ENCODE data around the gene WFDC1.

Gene WFDC1, protein sequence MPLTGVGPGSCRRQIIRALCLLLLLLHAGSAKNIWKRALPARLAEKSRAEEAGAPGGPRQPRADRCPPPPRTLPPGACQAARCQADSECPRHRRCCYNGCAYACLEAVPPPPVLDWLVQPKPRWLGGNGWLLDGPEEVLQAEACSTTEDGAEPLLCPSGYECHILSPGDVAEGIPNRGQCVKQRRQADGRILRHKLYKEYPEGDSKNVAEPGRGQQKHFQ

DNA sequence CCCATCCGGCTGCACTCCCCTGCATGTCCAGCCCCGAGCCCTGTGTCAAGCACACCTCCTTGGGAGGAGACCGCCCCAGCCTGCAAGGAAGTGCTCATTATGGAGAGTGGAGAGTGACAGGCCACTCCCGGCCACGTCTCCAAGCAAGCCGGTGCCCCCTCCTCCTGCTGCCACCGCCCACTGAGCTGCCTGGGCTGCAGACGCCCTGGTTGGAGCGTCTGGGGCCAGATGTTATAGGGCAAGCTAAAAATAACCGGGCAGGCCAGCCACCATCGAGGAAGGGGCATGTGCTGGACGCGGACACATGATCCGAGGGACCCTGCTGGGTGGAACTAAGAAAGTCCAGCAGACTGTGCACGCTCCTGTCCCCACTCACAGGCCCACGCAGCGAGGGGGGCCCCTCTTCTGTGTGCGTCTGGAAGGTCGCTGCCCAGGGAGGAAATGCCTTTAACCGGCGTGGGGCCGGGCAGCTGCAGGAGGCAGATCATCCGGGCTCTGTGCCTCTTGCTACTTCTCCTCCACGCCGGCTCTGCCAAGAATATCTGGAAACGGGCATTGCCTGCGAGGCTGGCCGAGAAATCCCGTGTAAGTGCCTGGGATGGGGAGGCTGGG, at the start of gene WFDC1:
TSS of gene WFDC1 (plus strand) at position 348 of the 612 bp plus-strand sequence. CDS start at position 442, 94 bp downstream.
- DNase-seq (ENCODE audit: low spot score): no peak

- DNase-seq (ENCODE audit: low spot score): no peak
These were observed 48.6 kb upstream of the WFDC1 start for GRCh38 chr16:84245956-84246678.

DNA sequence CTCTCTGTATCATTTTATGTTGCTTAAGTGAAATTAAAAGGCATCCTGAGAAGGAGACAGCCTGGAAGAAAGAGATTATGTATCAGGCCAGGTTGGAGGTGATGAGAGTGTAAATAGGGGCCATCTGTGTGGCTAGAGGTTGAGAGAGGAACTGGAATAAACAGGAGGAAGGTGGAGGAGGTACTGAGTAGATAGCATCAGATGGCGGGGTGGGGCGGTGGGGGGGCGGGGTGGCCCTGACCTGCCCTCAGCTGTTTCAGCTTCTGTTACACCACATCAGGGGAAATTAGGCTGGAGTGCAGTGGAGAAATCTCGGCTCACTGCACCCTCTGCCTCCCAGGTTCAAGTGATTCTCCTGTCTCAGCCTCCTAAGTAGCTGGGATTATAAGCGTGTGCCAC, 48.0 kb upstream of the WFDC1 start:
- DNase-seq (ENCODE audit: low spot score): no peak

GRCh38 chr16:84247331-84247730, 47.3 kb upstream of the WFDC1 start:
- DNase-seq (ENCODE audit: low spot score): no peak

- no peak for DNase-seq (ENCODE audit: low spot score)
These were observed 46.8 kb upstream of the WFDC1 start for GRCh38 chr16:84247844-84248243.

DNA sequence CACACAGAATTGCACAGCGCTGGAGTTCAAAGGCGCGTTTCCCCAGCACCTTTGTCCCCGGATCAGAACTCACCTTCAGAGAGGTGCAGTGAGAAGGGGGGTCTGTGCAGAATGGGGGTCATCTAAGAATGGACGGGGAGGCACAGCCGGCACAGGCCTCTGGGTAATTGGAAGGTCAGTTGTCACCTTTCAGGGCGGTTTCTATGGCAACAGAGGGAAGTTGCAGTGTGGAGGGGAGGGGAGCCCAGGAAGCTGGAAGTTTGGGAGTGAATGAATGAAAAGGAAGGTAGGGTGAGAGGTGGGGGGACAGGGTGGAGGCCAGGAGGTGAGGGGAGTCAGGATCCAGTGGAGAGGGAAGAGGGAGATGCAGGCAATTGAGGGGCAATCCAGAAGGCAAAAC, 42.5 kb upstream of the WFDC1 start:
- DNase-seq (ENCODE audit: low spot score): no peak

GRCh38 chr16:84253173-84253572, 41.5 kb upstream of the WFDC1 start:
- DNase-seq (ENCODE audit: low spot score): no peak

DNA sequence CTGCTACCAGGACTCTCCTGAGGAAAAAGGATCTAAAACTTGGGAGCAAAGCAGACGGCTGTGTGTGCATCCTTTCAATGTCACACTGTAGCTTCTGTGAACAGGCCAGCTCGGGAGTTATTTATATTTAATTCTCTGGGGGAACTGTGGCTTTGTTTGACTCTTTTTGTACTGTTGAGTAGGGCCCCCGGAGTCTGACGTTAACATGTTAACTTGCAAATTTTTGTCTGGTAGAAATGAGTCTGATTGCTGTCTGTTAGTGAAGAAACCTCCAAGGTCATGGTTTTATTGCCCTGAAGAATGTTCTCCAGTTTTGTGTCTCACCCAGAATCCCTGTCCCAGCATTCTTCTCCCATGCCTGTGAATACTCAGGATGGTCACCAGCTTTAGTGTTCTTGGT, 40.6 kb upstream of the WFDC1 start:
- DNase-seq (ENCODE audit: low spot score): no peak

DNA sequence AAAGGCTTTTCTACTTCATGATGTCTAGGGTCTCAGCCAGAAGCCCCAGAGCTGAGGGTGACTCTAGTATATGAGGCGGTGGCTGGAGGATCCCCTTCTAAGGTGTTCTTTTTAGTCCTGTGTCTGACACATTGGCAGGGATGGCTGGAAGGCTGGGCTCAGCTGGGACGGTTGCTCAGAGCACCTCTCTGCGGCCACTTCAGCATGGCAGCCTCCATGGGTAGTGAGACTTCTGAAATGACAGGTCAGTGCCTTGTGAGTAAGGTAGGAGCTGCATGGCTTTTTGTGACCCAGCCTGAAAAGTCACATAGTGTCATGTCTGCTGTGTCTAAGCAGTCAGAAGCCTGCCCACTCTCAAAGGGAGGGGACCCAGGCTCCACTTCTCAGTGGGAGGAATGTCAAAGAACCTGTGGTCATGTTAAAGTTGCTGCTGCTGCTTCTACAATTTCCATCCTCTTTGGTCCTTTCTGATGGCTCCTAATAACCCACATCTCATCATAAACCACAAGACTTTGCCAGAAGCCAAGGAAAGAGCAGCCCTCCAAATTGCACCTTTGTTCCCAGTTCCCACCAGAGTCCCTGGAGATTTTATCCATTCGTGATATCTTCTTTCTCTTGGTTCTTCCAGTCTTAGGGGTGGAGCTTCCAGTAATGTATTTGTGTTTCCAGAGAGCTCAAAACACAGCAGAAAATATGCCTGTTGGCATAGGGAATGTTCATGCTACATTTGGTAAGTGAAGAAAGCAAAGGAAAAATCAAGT, 39.4 kb upstream of the WFDC1 start:
- no peak for DNase-seq (ENCODE audit: low spot score)

DNA sequence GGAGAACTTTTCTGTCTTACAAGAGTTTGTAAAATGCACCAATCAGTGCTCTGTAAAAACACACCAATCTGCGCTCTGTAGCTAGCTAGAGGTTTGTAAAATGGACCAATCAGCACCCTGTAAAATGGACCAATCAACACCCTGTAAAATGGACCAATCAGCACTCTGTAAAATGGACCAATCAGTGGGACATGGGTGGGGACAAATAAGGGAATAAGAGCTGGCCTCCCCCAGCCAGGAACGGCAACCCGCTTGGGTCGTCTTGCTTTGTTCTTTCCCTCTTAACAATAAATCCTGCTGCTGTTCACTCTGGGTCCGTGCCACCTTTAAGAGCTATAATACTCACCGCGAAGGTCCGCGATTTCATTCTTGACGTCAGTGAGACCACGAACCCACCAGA, 36.4 kb upstream of the WFDC1 start:
- no peak for DNase-seq (ENCODE audit: low spot score)

DNA sequence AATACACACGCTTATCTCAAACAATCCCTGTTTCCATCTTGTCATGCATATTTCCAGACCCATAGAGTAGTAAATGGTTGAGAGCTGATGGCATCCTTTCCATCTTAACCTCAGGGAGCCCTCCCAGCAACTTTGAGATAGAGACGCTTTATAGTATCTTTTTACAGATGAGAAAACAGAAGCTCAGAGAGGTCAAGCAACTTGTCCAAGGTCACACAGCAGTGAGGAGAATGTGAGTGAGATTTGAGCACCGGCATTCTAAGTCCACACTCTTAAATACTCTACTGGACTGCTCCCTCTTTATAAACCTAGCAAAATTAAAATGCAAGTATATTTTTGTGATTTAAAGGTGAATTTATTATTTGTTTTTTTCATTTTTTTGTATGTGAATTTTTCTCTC, 35.0 kb upstream of the WFDC1 start:
- DNase-seq (ENCODE audit: low spot score): no peak

DNA sequence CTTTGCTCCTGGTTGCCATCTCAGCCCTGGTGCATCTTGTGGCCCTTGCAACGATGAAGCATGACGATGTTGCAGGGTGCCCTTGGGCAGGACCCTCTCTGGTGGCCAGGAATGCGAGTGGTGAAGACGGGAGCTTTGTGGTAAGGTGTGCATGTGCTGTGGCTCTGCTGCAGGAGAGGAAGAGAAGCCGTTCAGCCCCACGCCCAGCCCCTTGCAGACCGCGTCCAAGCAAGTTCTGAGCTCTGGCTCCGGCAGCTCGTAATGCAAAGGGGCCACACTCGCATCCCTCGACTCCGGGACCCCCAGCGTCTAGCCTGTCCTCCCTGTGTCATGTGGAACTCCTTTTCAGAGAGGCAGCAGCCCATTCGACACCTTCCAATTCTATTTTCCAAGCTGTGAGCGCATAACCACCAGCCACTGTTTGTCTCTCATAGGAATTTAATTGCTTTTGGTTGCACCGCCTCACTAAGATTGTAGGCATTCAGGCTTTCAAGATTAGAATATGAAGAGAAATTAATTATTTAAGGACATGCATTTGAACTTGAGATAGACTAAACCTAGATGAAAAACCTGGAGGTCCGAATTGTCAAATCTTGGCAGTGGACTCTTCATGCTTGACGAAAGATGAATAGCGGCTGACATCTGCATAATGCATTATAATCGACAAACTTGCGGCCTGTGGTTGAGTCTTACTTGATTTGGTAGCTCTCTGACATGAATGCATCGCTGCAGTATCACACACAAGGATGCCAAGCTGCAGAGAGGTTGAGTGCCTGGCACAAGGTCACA, 33.7 kb upstream of the WFDC1 start:
- DNase-seq (ENCODE audit: low spot score): no peak

DNA sequence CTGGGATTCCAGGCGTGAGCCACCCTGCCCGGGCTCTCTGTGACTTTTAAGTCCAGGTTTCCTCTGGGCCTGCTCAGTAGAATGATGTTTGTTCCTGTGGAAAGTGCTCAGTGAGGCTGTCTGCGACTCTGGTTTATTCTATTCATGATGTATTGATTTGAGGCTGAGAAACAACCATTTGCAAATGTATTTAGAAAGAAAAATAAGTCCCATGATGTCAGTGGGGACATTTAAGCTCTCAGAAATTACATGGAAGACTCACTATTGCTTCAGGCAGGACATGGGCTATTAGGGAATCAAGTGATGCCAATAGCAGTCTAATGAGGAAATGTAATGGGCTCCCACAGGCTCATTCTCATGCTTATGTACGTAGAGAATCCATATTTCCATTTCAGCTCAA, 32.6 kb upstream of the WFDC1 start:
- no peak for DNase-seq (ENCODE audit: low spot score)

DNA sequence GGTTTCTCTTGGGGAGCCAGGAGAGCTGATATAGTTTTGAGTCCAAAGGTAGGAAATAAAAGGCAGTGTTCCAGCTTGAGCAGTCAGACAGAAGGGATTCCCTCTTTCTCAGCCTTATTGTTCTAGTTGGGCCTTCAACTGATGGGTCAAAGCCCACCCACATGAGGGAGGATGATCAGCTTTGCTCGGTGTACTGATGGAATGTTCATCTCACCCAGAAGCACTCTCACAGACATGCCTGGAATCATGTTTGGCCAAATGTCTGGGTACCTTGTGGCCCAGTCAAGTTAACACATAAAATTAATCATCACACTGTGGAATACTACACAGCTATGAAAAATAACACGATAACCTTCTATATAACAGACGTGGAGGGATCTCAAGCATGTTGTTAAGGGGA, 31.7 kb upstream of the WFDC1 start:
- no peak for DNase-seq (ENCODE audit: low spot score)

DNA sequence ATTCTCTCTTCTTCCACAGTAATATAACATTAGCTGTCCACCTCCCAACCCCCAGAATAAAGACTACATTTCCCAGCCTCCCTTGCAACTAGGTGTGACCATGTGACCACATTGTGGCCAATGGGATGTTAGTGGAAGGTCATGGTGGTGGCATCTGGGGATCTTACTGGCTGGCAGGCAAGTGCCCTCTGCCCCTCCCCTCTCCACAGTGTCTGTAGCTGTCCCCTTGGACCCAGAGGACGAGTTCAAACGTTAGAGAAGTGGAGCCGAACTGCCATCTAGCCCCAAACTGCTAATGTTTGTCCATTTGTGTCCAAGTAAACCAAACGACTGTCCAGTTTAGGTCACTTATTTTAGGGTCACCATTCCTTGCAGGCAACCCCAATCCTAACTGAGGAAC, 28.2 kb upstream of the WFDC1 start:
- DNase-seq (ENCODE audit: low spot score): peak; percentile 2

- DNase-seq (ENCODE audit: low spot score): no peak
These were observed 27.3 kb upstream of the WFDC1 start for GRCh38 chr16:84267380-84267779.

DNA sequence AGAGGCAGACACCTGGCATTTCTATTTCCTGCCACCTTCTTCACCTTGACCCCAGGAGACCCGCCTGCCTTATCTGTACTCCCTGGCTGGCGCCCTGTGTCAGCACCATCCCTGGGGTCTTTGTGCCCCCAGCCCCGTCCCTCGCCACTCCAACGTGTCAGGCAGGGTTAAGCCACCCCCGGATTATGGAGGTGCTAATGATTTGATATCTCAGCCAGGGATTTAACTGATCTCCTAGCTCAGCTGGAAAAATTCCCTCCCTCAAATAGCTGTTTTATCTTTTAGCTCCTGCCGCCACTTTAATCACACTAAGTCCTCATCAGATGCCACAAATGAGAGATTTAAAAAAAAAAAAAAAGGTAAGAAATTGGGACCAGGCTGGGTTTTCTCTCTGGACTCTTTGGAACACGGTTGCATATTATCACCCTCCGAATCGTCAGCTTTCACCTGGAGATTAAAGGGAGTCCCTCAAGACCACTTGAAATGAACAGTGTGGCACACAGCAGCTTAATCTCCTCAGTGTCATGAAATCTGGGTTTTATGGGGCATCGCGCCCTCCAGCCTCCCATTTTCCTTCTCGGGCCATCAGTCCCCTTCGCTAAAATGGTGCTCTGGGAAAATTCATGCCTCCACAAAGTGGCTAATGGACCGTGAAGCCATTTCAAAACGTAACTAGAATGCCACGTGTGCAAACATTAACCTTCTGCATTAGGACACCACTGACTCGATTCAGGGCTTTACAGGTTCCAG, 26.2 kb upstream of the WFDC1 start:
- DNase-seq (ENCODE audit: low spot score): no peak

DNA sequence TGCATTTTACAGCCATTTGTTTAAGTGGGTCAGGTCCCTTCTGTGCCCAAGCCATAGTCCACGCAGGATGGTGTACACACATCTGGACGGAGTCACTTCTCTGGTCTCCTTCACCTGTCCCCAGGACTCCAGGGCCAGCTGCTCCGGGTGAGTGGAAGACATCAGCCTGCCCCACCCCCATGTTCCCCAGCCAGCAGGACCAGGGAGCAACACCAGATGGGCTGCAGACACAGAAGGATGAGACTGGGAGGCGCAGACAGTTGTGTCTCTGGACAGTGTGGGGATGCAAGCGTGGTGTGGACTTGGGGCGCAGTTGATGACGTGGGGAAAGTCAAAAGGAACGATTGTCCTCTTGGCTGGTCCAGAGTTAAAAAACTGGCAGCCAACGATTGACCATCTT, 24.6 kb upstream of the WFDC1 start:
- DNase-seq (ENCODE audit: low spot score): no peak

DNA sequence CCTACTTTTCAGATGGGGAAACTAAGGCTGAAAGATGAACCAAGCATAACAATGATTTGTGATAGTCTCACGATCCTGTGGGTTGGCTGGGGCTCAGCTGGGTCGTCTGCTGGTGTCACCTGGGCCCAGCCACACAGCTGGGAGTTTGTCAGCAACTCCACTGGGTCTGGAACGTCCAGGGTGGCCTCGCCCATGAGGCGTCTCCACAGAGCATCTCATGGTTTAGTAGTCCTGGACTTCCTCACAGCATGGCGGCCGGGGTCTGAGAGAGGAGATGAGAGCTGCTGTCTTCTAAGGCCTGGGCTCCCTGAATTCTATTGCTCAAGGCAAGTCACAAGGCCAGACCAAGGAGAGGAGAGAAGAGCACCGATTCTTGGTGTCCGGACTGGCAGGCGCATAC, 24.1 kb upstream of the WFDC1 start:
- no peak for DNase-seq (ENCODE audit: low spot score)

DNA sequence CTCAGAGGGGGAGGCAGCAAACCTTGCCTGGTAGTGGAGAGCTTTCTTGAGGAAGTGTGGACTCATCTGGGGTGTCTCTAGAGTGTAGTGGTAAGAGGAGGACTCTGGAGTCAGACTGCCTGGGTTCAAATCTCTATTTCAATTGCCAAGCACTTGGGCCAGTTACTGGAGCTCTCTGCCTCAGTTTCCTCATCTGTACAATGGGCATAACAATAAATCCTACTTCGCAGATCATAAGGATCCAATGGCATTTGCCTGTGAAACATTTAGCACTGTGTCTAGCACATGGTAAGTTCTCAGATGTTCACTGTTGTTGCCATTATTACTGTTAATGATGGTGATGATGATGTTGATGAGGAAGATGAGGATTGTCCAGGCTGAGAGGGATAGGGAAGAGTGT, 23.6 kb upstream of the WFDC1 start:
- DNase-seq (ENCODE audit: low spot score): no peak

DNA sequence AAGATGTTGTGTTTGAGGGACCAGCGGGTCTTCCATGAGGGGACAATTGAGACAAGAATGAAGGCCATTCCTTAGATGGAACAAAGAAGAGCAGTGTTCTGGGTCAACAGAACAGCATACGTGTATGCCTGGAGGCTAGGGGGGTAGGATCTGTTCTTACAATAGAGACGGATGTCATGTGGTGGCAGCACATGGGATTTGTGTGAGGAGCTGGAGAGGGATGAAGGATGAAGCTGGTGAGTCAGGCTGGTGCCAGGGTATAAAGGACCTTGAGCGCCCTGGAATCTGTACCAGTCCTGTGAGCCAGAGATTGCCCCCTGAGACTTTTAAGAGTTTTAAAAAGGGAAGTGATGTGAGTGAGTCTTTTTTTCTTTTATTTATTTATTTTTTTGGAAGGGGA, 22.8 kb upstream of the WFDC1 start:
- DNase-seq (ENCODE audit: low spot score): no peak
